GM12878 (cell line): ENCODE results near the gene MTHFD1L. TPM values are rescaled to one million over a fixed set of nuclear protein-coding genes. Genes with fewer than 3 reads are reported as not detected.

ENCODE experiments used
- ATAC-seq: fragments of 200-7000 bp; cut with Tn5 transposase; 3 replicates; pipeline ENCODE4 v1.9.1; 2020; ENCODE audit warnings: mild to moderate bottlenecking, moderate library complexity
- BruUV-seq: library from RNA; stranded (reverse); fragments of 400-500 nt; replicated peaks from 2 replicates; lab custom pipeline; 2021; lab: Mats Ljungman, UMichigan
- CTCF ChIA-PET: fragments of 300-600 bp; sonication (Branson Sonifier 250); formaldehyde crosslinking; extraction: SDS; loops from one replicate; lab custom pipeline; 2021; ENCODE audit warnings: inconsistent platforms; lab: Yijun Ruan, JAX
- POLR2A ChIA-PET: fragments of 350-600 bp; formaldehyde crosslinking; extraction: SDS; loops from one replicate; lab custom pipeline; 2021; ENCODE audit warnings: inconsistent platforms; lab: Charles Lee
- RAD21 ChIA-PET: fragments of 300-600 bp; sonication (Branson Sonifier 250); formaldehyde crosslinking; loops from one replicate; lab custom pipeline; 2023; ENCODE audit warnings: antibody characterized with exemption; ENCODE audit not compliant: unreplicated experiment; lab: Charles Lee
- SMC1A ChIA-PET: fragments of 300-600 bp; sonication (Branson Sonifier 250); formaldehyde crosslinking; loops from one replicate; lab custom pipeline; 2023; ENCODE audit not compliant: unreplicated experiment, uncharacterized antibody; lab: Charles Lee
- DNase-seq: peaks from one replicate; pipeline ENCODE4 v3.0.0-alpha.2; 2011; ENCODE audit warnings: low read depth, low spot score
- FAIRE-seq: peaks from 3 replicates; lab custom pipeline; 2011; peaks lifted over from hg19 to GRCh38; lab: Jason Lieb, UNC
- H2AFZ ChIP-seq: 2 replicates; pipeline ENCODE4 v1.6.0; 2011; ENCODE audit warnings: low read depth, low read length, control low read depth; ENCODE audit not compliant: control insufficient read depth
- H3K27ac ChIP-seq: 2 replicates; pipeline ENCODE4 v1.5.1; 2011; ENCODE audit warnings: control low read depth; ENCODE audit not compliant: control insufficient read depth, insufficient read depth
- H3K27me3 ChIP-seq, 2 experiments: replicated peaks in 1 of 2; 2 replicates each; pipeline versions ENCODE4 v1.6.0 to v1.6.1; 2011; ENCODE audit warnings: low read length in 1 of 2; ENCODE audit not compliant: control insufficient read depth in 2 of 2, insufficient read depth in 2 of 2
- H3K36me3 ChIP-seq, 2 experiments: 2 replicates each; pipeline ENCODE4 v1.5.1; 2011; ENCODE audit warnings: low read length in 1 of 2; ENCODE audit not compliant: control insufficient read depth in 2 of 2, insufficient read depth in 2 of 2
- H3K4me1 ChIP-seq: 2 replicates; pipeline ENCODE4 v1.6.1; 2011; ENCODE audit warnings: mild to moderate bottlenecking, low read length, moderate library complexity, mixed read lengths; ENCODE audit not compliant: control insufficient read depth, insufficient read depth
- H3K4me2 ChIP-seq: 2 replicates; pipeline ENCODE4 v1.6.0; 2011; ENCODE audit warnings: control low read depth; ENCODE audit not compliant: control insufficient read depth, insufficient read depth
- H3K4me3 ChIP-seq: fragments of 200-600 bp; sonication (generic); 2 replicates; pipeline ENCODE4 v1.5.1; 2016
- H3K79me2 ChIP-seq: 2 replicates; pipeline ENCODE4 v1.6.0; 2011; ENCODE audit warnings: low read length; ENCODE audit not compliant: control insufficient read depth, insufficient read depth
- H3K9ac ChIP-seq: 2 replicates; pipeline ENCODE4 v1.8.0; 2011; ENCODE audit warnings: low read length, control low read depth, mixed read lengths; ENCODE audit not compliant: control insufficient read depth, insufficient read depth
- H3K9me3 ChIP-seq: replicated peaks from 3 replicates; pipeline ENCODE4 v1.5.1; 2011; ENCODE audit warnings: mild to moderate bottlenecking, low read length; ENCODE audit not compliant: control insufficient read depth, insufficient read depth
- H4K20me1 ChIP-seq: 2 replicates; pipeline ENCODE4 v1.6.0; 2011; ENCODE audit not compliant: control insufficient read depth, insufficient read depth
- CBFB ChIP-seq: IDR thresholded peaks from 2 replicates; pipeline ENCODE4 v1.6.1; 2016; ENCODE audit warnings: antibody characterized with exemption, low read depth
- CEBPB ChIP-seq, 2 experiments: fragments of 150-350 bp in 1 of 2; IDR thresholded peaks; 2 replicates each; pipeline ENCODE4 v1.6.1; 2012 to 2014; ENCODE audit warnings: low read depth in 2 of 2, low read length in 2 of 2, borderline replicate concordance in 1 of 2, inconsistent platforms in 1 of 2
- ESRRA ChIP-seq: IDR thresholded peaks from 2 replicates; pipeline ENCODE4 v1.6.1; 2012; ENCODE audit warnings: mild to moderate bottlenecking, low read length, improper control_type of control experiment
- LARP7 ChIP-seq: fragments of 450-650 bp; IDR thresholded peaks from 2 replicates; pipeline ENCODE4 v1.6.1; 2017; ENCODE audit warnings: mild to moderate bottlenecking
- MEF2B ChIP-seq: fragments of 450-650 bp; IDR thresholded peaks from 2 replicates; pipeline ENCODE4 v1.6.1; 2018; ENCODE audit warnings: mild to moderate bottlenecking, moderate library complexity; ENCODE audit not compliant: partially characterized antibody, poor library complexity, severe bottlenecking
- MYC ChIP-seq: IDR thresholded peaks from 2 replicates; pipeline ENCODE4 v1.6.1; 2011; ENCODE audit warnings: mild to moderate bottlenecking, low read length, moderate library complexity, inconsistent platforms; ENCODE audit not compliant: insufficient read depth, insufficient replicate concordance, insufficient read length, severe bottlenecking
- NR2F1 ChIP-seq: fragments of 450-650 bp; conservative IDR thresholded peaks from 2 replicates; pipeline ENCODE4 v1.6.1; 2017; ENCODE audit warnings: mild to moderate bottlenecking
- PML ChIP-seq: IDR thresholded peaks from 2 replicates; pipeline ENCODE4 v1.6.1; 2012; ENCODE audit warnings: low read length, inconsistent platforms
- POLR2AphosphoS2 ChIP-seq: IDR thresholded peaks from 2 replicates; pipeline ENCODE4 v1.6.1; 2011; ENCODE audit warnings: low read depth, mild to moderate bottlenecking, low read length, improper control_type of control experiment, moderate library complexity
- STAT3 ChIP-seq: IDR thresholded peaks from 2 replicates; pipeline ENCODE4 v1.6.1; 2011; ENCODE audit warnings: low read depth, low read length, improper control_type of control experiment
- SUZ12 ChIP-seq: fragments of 200-600 bp; sonication (generic); IDR thresholded peaks from one replicate; pipeline ENCODE4 v1.6.1; 2018; ENCODE audit warnings: antibody characterized with exemption, mild to moderate bottlenecking; ENCODE audit not compliant: unreplicated experiment
- YY1 ChIP-seq: IDR thresholded peaks from 2 replicates; pipeline ENCODE4 v1.6.1; 2011; ENCODE audit warnings: low read depth, mild to moderate bottlenecking, low read length
- ZNF622 ChIP-seq: fragments of 450-650 bp; IDR thresholded peaks from 2 replicates; pipeline ENCODE4 v1.6.1; 2017; ENCODE audit warnings: mild to moderate bottlenecking, inconsistent platforms
- WGBS: methylation state at CpG from one replicate; pipeline ENCODE4 v1.1.6; 2016; ENCODE audit warnings: low lambda C conversion rate; ENCODE audit not compliant: insufficient replicate concordance, insufficient coverage; ENCODE audit errors: missing lambda C conversion rate; 5-methylcytosine and 5-hydroxymethylcytosine counted together
- in situ Hi-C: fragments of 300-500 bp; cut with MboI; formaldehyde crosslinking; loops from 9 replicates; pipeline ENCODE4 v1.14.3; 2018; ENCODE audit warnings: mixed read lengths
- intact Hi-C: fragments of 100-400 bp; cut with micrococcal nuclease; formaldehyde crosslinking; loops from one replicate; pipeline ENCODE4 v1.14.2; 2022; ENCODE audit not compliant: unreplicated experiment
- polyA plus RNA-seq, 11 experiments: library from polyadenylated mRNA; depleted of rRNA in 4 of 11; unstranded in 6 of 11; stranded (reverse) in 5 of 11; fragments of >200 nt; fragmentation: Nextera tagmentation in 4 of 11; fragmentation: Illumina TruSeq in 1 of 11; extraction: Ambion mirVana in 4 of 11; extraction: Trizol in 1 of 11; gene quantifications; 1 replicate in 1 of 11; 2 replicates in 10 of 11; pipeline versions ENCODE4 v1.2.1 to v1.2.3, GENCODE V29; 2011 to 2016; ENCODE audit warnings: inconsistent platforms in 2 of 11, missing spikeins in 2 of 11, low read depth in 1 of 11
- total RNA-seq, 4 experiments: library from RNA; depleted of rRNA in 3 of 4; stranded (reverse); fragments of >200 nt in 3 of 4; fragmentation: Illumina TruSeq in 1 of 4; extraction: Trizol in 1 of 4; gene quantifications; 2 replicates each; pipeline versions ENCODE4 v1.2.1 to v1.2.3, GENCODE V29; 2013 to 2021
- TF ChIP-seq, protein P1 (sequence below): IDR thresholded peaks from 2 replicates; pipeline ENCODE4 v1.6.1; 2011; ENCODE audit warnings: low read depth, low read length, improper control_type of control experiment, borderline replicate concordance
- TF ChIP-seq, protein P2 (sequence below): IDR thresholded peaks from 2 replicates; pipeline ENCODE4 v1.6.1; 2012; ENCODE audit warnings: low read depth, low read length, improper control_type of control experiment

The MTHFD1L gene
- total and polyA plus RNA-seq, 10 of the 15 experiments (the other 5 are each of a cell fraction or from before 2014, with no cell fraction given): 11.7 to 75.5 (median 28.8) TPM

- ATAC-seq: no peak
- ChIA-PET CTCF (no interaction called here), POLR2A (no interaction called here), SMC1A (no interaction called here), RAD21 (no interaction called here)
- no peak overlapping the region for H3K27ac ChIP-seq
- 29% methylated on average over 8 of the region's 8 CpGs for WGBS
- no peaks in the 10 kb centered on the region for H4K20me1 ChIP-seq
- no peaks in the 10 kb centered on the region for H3K79me2 ChIP-seq
- H3K4me2 ChIP-seq: no peak overlapping the region
- no peaks in the 10 kb centered on the region for H3K36me3 ChIP-seq
- no peaks in the 10 kb centered on the region for H3K4me1 ChIP-seq
- no peak overlapping the region for H3K4me3 ChIP-seq
- no peak overlapping the region for H2AFZ ChIP-seq
- BruUV-seq: no TSS peak
- TF ChIP-seq SUZ12: no peak
- TF ChIP-seq LARP7: no peak
- TF ChIP-seq NR2F1: no peak
- TF ChIP-seq MEF2B: no peak
- no peak for TF ChIP-seq YY1
- in situ Hi-C loops (no loop called here), intact Hi-C loops (no loop called here)
- no peaks in the 10 kb centered on the region; a peak in 2 of 4 replicates for H3K27me3 ChIP-seq
- DNase-seq: no peak
- no peaks in the 10 kb centered on the region for H3K9me3 ChIP-seq
- no peak overlapping the region for H3K9ac ChIP-seq
- no peak for FAIRE-seq
These were observed 282.6 kb downstream of the MTHFD1L start for GRCh38 chr6:151148111-151148510.

DNA sequence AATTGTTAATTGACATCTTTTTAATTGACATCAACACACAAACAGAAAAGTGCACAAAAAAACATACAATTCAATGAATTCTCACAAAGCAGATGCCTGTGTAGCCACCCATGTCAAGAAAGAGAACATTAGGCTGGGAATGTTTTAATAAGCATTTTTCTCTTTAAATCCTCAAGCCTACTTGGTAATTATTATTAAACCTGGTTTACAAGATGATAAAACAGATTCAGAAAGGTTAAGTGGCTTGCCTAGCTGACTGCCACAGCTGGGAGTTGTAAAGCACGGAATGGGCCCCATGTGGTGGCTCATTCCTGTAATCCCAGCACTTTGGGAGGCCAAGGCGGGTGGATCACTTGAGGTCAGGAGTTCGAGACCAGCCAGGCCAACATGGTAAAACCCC lies 284.3 kb downstream of the MTHFD1L start:
- no peak for DNase-seq
- Histone ChIP-seq H3K27ac (no peak overlapping the region), H3K4me1 (no peaks in the 10 kb centered on the region), H3K4me2 (no peak overlapping the region), H3K27me3 (no peaks in the 10 kb centered on the region; a peak in 2 of 4 replicates), H3K4me3 (no peak overlapping the region), H3K79me2 (no peaks in the 10 kb centered on the region), H2AFZ (no peak overlapping the region), H3K36me3 (no peaks in the 10 kb centered on the region), H4K20me1 (no peaks in the 10 kb centered on the region), H3K9me3 (no peaks in the 10 kb centered on the region), H3K9ac (no peak overlapping the region)
- ChIA-PET CTCF (no interaction called here), POLR2A (interaction anchor here (0.6 kb wide), 1 partner anchor 134 kb away, joined by 3 read pairs; no protein-coding TSS in a partner anchor), SMC1A (no interaction called here), RAD21 (no interaction called here)
- intact Hi-C loops (no loop called here), in situ Hi-C loops (no loop called here)
- no peak for ATAC-seq
- 40% methylated on average over 3 of the region's 3 CpGs for WGBS
- BruUV-seq: no TSS peak
- no peak for FAIRE-seq
- no peak for TF ChIP-seq ZNF622
- TF ChIP-seq POLR2AphosphoS2: no peak
- TF ChIP-seq, protein P1, sequence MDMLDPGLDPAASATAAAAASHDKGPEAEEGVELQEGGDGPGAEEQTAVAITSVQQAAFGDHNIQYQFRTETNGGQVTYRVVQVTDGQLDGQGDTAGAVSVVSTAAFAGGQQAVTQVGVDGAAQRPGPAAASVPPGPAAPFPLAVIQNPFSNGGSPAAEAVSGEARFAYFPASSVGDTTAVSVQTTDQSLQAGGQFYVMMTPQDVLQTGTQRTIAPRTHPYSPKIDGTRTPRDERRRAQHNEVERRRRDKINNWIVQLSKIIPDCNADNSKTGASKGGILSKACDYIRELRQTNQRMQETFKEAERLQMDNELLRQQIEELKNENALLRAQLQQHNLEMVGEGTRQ: no peak
- TF ChIP-seq PML: no peak
- TF ChIP-seq CEBPB (IDR thresholded peaks at IDR 0.05; ENCODE audit: borderline replicate concordance in 1 of 2, low read depth in 2 of 2, low read length in 2 of 2): no peak
- TF ChIP-seq CBFB: no peak
- TF ChIP-seq MYC: no peak
- TF ChIP-seq, protein P2, sequence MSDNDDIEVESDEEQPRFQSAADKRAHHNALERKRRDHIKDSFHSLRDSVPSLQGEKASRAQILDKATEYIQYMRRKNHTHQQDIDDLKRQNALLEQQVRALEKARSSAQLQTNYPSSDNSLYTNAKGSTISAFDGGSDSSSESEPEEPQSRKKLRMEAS: no peak
- no peak for TF ChIP-seq ESRRA
- no peak for TF ChIP-seq STAT3
